Measurements from ENCODE around the gene HES5.

HES5 gene

DNA sequence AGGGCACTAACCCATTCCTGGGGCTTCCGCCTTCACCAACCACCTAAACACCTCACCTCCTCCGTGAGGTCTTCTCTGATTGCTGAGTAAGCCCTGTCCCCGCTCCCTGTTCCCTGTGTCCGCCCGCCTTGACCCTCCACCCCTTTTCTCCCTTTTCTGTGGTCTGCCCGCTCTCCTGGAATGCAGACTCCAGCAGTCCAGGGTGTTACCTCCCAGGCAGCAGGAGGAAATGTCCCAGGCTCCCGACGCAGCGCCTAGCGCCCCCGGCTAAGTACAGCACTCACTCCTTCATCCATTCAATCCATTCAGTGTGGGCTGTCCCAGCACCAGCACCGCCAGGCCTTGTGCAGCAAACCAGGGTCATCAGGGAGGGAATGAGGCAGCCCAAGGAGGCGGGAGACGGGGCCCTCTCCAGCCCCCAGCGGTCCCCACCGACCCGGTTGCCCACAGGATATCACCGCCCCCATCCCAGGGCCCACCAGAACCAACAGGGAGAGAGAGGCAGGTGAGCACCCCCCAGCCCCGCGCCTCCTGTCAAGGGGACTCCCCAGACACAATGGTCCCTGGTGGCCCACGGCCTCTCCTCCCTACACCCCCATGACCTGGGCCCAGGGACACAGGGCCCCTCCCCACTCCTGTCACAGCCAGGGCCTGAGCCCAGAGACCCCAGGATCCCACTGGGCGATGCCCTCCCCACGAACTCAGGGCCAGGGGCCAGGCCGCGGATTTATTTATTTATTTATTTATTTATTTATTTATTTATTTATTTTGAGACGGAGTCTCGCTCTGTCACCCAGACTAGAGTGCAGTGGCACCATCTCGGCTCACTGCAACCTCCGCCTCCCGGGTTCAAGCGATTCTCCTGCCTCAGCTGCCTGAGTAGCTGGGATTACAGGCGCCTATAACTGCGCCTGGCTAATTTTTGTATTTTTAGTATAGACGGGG, 36.3 kb upstream of the HES5 start:
- no peak for DNase-seq (ENCODE audit: extremely low spot score)
- CTCF ChIA-PET: no interaction called here
- TF ChIP-seq LEF1 (IDR thresholded peaks at IDR 0.05; ENCODE audit: borderline replicate concordance): no peak
- TF ChIP-seq, protein P1, sequence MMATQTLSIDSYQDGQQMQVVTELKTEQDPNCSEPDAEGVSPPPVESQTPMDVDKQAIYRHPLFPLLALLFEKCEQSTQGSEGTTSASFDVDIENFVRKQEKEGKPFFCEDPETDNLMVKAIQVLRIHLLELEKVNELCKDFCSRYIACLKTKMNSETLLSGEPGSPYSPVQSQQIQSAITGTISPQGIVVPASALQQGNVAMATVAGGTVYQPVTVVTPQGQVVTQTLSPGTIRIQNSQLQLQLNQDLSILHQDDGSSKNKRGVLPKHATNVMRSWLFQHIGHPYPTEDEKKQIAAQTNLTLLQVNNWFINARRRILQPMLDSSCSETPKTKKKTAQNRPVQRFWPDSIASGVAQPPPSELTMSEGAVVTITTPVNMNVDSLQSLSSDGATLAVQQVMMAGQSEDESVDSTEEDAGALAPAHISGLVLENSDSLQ (IDR thresholded peaks at IDR 0.05): no peak
- no peak for TF ChIP-seq ELF4 (IDR thresholded peaks at IDR 0.05)
- no peak for TF ChIP-seq SUZ12 (IDR thresholded peaks at IDR 0.05)
- TF ChIP-seq L3MBTL2 (conservative IDR thresholded peaks at IDR 0.05): no peak
- TF ChIP-seq CTBP1 (IDR thresholded peaks at IDR 0.05; ENCODE audit: borderline replicate concordance): no peak
- no peak for TF ChIP-seq HDGF (IDR thresholded peaks at IDR 0.05; ENCODE audit: borderline replicate concordance)
- TF ChIP-seq NFRKB (IDR thresholded peaks at IDR 0.05): no peak
- no peak for TF ChIP-seq SP1 (IDR thresholded peaks at IDR 0.05)
- no peak for TF ChIP-seq ZNF384 (IDR thresholded peaks at IDR 0.05)
- TF ChIP-seq FOXM1 (IDR thresholded peaks at IDR 0.05; ENCODE audit: borderline replicate concordance): no peak
- POLR2A ChIA-PET: no interaction called here

DNA sequence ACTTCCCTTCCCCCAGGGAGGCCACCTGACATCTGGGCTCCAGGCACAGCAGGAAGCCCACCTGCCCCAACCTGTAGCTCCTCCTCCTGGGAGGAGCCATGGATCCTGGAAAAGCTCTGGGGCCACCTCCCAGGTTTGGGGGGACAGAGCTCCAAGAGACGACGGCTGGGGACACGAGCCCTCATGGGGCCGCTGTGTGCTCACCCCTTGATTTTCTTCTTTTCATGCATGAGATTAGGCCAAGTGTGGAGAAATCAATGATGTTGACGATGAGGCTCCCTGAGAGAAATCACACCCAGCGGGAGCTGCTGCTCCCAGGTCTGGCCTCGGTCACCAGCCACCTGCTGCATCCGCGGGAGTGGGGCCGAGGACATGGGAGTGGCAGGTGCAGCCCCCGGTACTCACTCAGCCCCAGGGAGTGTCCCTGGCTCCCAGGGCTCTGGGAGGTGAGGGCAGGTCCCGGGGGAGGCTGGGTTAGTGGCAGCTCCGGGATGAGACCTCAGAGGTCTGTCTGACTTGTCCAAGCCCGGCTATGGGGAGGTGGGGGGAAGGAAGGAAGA, 34.8 kb upstream of the HES5 start:
- TF ChIP-seq HDGF (IDR thresholded peaks at IDR 0.05; ENCODE audit: borderline replicate concordance): no peak
- DNase-seq (ENCODE audit: extremely low spot score): no peak
- ChIA-PET POLR2A (no interaction called here), CTCF (no interaction called here)

DNA sequence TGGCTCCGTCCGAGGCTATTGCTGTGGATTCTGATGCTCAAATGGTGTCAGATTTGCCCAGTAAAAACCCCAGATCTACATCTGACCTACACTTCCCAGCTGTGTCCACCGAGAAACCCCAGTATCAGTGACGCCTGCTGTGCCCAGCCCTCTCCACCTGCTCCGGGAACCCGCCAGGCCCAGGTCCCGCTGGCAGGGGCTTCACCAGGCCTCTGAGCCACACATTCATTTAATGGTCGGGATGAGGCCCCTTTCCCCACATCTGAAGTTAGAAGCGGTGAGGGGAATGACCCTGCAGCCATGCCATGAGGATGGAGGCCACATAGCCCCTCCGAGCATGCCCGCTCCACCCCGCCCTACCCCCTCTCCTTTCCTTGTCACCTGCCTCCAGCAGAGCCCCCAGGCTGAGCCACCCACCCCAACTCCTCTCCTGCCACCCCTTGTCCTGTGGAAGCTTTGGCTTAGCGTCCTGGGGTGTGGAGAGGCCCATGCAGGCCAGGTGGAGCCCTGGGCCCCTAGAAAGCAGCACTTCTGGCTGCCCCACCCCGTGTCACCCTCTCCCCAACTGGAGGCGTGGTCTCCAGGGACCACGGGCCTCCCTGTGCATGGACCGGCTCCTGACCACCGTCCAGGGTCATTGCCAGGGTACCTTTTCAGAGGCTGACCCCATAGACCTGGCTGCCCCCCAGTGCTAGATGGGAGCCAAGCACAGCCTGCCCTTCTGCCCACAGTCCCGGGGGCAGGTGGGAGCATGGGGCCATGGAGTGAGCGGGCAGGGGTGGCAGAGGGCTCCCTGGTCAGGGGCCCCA, 34.1 kb upstream of the HES5 start:
- ChIA-PET POLR2A (interaction anchor here (0.6 kb wide), 1 partner anchor 21 kb away, joined by 3 read pairs; no protein-coding TSS in a partner anchor), CTCF (no interaction called here)
- TF ChIP-seq, protein P1 (IDR thresholded peaks at IDR 0.05): no peak
- TF ChIP-seq LEF1 (IDR thresholded peaks at IDR 0.05; ENCODE audit: borderline replicate concordance): no peak
- no peak for TF ChIP-seq ELF4 (IDR thresholded peaks at IDR 0.05)
- no peak for TF ChIP-seq ZNF384 (IDR thresholded peaks at IDR 0.05)
- no peak for TF ChIP-seq NFRKB (IDR thresholded peaks at IDR 0.05)
- TF ChIP-seq SP1 (IDR thresholded peaks at IDR 0.05): no peak
- no peak for DNase-seq (ENCODE audit: extremely low spot score)

DNA sequence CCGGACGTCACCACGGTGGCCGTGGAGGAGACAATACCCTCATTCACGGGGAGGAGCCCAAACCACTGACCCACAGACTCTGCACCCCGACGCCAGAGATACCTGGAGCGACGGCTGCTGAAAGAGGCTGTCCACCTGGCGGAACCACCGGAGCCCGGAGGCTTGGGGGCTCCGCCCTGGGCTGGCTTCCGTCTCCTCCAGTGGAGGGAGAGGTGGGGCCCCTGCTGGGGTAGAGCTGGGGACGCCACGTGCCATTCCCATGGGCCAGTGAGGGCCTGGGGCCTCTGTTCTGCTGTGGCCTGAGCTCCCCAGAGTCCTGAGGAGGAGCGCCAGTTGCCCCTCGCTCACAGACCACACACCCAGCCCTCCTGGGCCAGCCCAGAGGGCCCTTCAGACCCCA, 33.1 kb upstream of the HES5 start:
- ChIA-PET POLR2A (interaction anchor here (0.6 kb wide), 1 partner anchor 22 kb away, joined by 3 read pairs; no protein-coding TSS in a partner anchor), CTCF (interaction anchor here (0.7 kb wide), 1 partner anchor 238 kb away, joined by 3 read pairs; no protein-coding TSS in a partner anchor)
- no peak for DNase-seq (ENCODE audit: extremely low spot score)
- no peak for TF ChIP-seq SUZ12 (IDR thresholded peaks at IDR 0.05)
- TF ChIP-seq, protein P1 (IDR thresholded peaks at IDR 0.05): no peak
- TF ChIP-seq L3MBTL2 (conservative IDR thresholded peaks at IDR 0.05): no peak

DNA sequence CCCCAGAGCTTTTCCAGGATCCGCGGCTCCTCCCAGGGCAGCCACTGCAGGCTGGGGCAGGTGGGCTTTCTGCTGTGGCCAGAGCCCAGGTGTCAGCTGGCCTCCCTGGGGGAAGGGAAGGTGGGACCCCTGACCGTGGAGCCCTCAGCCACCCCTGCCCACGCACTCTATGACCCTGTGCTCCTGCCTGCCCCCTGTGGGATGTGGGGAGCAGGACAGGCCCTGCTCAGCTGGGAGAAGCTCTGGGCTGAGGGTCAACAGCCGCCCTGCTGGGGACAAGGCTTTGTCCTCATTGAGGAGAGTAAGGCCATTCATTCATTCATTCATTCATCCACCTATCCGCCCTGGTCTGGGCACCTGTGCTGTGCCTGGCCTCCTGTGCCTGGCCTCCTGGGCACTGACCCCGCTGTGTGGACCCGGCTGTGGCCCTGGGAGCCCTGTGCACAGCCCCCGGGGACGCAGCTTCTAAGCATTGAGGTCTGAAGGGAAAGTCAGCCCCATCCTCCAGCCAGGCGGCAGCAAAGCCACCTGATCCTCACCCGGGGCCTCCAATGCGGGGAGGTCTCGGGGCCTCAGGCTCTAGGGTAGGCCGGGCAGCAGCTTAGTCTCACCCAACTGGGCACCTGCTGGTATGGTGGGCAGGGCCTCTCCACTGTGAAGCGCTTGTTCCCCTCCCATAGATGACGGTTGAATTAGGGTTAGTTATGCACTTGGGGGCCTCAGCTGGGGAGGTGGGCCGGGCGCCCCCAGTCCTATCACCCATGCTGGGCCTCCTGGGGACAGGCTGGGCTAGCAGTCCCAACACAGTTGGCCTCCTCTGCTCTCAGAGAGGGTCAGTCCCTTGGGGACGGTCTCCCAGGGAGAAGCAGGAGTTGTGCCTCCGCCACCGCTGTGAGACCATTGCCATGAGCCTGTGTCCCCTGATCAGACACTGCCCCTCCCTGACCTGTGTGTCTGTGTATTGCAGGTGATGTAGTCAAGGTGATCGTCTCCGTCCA, 32.1 kb upstream of the HES5 start:
- POLR2A ChIA-PET: interaction anchor here (1.3 to 1.5 kb wide), 3 partner anchors 15 to 36 kb away, joined by 3 to 5 read pairs (median 4); partner anchors contain the start of gene PANK4
- DNase-seq (ENCODE audit: extremely low spot score): no peak
- TF ChIP-seq HDGF (IDR thresholded peaks at IDR 0.05; ENCODE audit: borderline replicate concordance) (no peak), FOXA1 (IDR thresholded peaks at IDR 0.05) (no peak), FOXM1 (IDR thresholded peaks at IDR 0.05; ENCODE audit: borderline replicate concordance) (no peak), BHLHE40 (IDR thresholded peaks at IDR 0.05; ENCODE audit: borderline replicate concordance) (no peak), CTBP1 (IDR thresholded peaks at IDR 0.05; ENCODE audit: borderline replicate concordance) (no peak)
- CTCF ChIA-PET: interaction anchor here (0.8 to 1.2 kb wide), 2 partner anchors 12 to 110 kb away, joined by 3 to 6 read pairs; no protein-coding TSS in a partner anchor

DNA sequence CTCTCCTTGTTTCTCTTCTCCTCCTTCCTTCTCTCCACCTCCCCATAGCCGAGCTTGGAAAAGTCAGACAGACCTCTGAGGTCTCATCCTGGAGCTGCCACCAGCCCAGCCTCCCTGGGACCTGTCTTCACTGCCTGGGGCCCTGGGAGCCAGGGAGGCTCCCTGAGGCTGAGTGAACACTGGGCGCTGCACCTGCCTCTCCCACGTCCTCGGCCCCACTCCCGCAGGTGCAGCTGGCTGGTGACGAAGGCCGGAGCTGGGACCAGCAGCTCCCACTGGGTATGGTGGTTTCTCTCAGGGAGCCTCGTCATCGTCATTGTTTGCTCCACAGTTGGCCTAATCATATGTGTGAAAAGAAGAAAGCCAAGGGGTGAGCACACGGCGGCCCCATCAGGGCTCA, 31.4 kb upstream of the HES5 start:
- TF ChIP-seq, protein P1 (IDR thresholded peaks at IDR 0.05): no peak
- TF ChIP-seq SP1 (IDR thresholded peaks at IDR 0.05) (no peak), FOXK2 (IDR thresholded peaks at IDR 0.05) (no peak), LEF1 (IDR thresholded peaks at IDR 0.05; ENCODE audit: borderline replicate concordance) (no peak), ARNT (IDR thresholded peaks at IDR 0.05) (no peak), NFRKB (IDR thresholded peaks at IDR 0.05) (no peak), TARDBP (IDR thresholded peaks at IDR 0.05) (no peak), ZNF384 (IDR thresholded peaks at IDR 0.05) (no peak), SUZ12 (IDR thresholded peaks at IDR 0.05) (no peak), HDGF (IDR thresholded peaks at IDR 0.05; ENCODE audit: borderline replicate concordance) (no peak), ELF4 (IDR thresholded peaks at IDR 0.05) (no peak), BHLHE40 (IDR thresholded peaks at IDR 0.05; ENCODE audit: borderline replicate concordance) (no peak), FOXA1 (IDR thresholded peaks at IDR 0.05) (no peak), CTBP1 (IDR thresholded peaks at IDR 0.05; ENCODE audit: borderline replicate concordance) (no peak), L3MBTL2 (conservative IDR thresholded peaks at IDR 0.05) (no peak), FOXM1 (IDR thresholded peaks at IDR 0.05; ENCODE audit: borderline replicate concordance) (no peak)
- ChIA-PET CTCF (interaction anchor here (0.8 to 1.2 kb wide), 2 partner anchors 13 to 109 kb away, joined by 3 to 6 read pairs; no protein-coding TSS in a partner anchor), POLR2A (interaction anchor here (1.2 to 1.5 kb wide), 5 partner anchors 14 to 148 kb away, joined by 3 to 5 read pairs (median 4); partner anchors contain the start of gene PANK4)
- DNase-seq (ENCODE audit: extremely low spot score): no peak
